ENCODE results near the gene DOCK4.

The DOCK4 gene

DNA sequence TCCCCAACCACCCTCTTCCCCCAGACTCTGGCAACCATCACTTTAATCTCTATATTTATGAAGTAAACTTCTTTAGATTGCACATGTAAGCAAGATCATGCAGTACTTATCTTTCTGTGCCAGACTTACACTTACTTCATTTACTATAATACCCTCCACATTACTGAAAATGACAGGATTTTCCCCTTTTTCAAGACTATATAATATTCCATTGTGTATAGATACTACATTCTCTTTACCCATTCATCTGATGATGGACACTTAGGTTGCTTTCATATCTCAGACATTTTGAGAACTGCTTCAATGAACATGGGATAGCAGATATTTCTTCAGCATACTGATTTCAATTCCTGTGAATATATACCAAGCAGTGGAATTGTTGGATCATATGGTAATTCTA is 4.4 kb downstream of the DOCK4 start:
- peaks cover 2% of the 10 kb centered on the region for H3K4me1 ChIP-seq (ENCODE audit: control insufficient read depth, insufficient read depth, low read length)
- H3K9me3 ChIP-seq (ENCODE audit: control insufficient read depth, insufficient read depth, low read length) = no peaks in the 10 kb centered on the region
- H3K27me3 ChIP-seq (ENCODE audit: control insufficient read depth, insufficient read depth, low read length) = no peaks in the 10 kb centered on the region
- H3K36me3 ChIP-seq (ENCODE audit: control insufficient read depth, insufficient read depth, low read length) = no peaks in the 10 kb centered on the region
- H3K9ac ChIP-seq (ENCODE audit: low read depth, low read length) = no peak overlapping the region
- H3K4me3 ChIP-seq (ENCODE audit: low read depth, low read length) = no peak overlapping the region

DNA sequence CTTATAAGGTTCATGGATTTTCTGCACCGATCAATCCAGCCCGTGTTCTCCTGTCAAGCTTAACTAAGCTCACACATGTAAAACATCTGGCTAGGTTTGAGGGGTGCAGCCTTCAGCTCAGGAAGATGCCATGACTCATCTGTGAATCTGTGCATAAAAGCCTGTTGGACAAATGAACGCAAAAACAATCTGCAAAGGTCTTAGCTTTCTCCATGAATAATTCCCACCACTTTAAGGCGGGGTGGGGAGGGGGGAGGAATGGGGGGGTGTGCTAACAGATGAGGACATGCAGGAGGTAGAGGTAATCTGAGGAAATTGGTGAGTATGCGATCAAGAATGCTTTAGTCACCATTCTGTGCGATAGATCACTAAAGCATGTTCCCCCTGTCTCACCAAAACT is 4.8 kb downstream of the DOCK4 start:
- Histone ChIP-seq H3K4me3 (ENCODE audit: low read depth, low read length) (no peak overlapping the region), H3K9me3 (ENCODE audit: control insufficient read depth, insufficient read depth, low read length) (no peaks in the 10 kb centered on the region), H3K4me1 (ENCODE audit: control insufficient read depth, insufficient read depth, low read length) (peaks cover 2% of the 10 kb centered on the region), H3K36me3 (ENCODE audit: control insufficient read depth, insufficient read depth, low read length) (no peaks in the 10 kb centered on the region), H3K27me3 (ENCODE audit: control insufficient read depth, insufficient read depth, low read length) (no peaks in the 10 kb centered on the region), H3K9ac (ENCODE audit: low read depth, low read length) (no peak overlapping the region)

DNA sequence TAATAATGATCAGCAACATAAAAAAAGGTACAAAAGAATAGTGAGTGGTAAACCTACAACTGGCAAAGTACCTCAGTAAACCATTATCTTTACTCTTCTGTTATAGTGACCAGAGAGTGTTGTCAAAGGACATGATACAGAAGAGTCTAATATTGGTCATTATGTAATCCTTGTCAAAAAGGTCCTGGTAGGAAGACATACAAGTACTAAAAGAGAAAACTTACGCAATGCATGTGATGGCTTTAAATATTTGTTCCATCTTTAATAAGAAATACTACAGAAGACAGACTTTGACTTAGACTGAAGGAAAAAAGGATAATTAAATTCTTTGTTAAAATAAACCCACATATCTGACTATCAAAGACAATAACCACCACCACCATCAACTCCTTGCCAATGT is 6.5 kb downstream of the DOCK4 start:
- H3K36me3 ChIP-seq (ENCODE audit: control insufficient read depth, insufficient read depth, low read length) = no peaks in the 10 kb centered on the region
- no peak overlapping the region for H3K9ac ChIP-seq (ENCODE audit: low read depth, low read length)
- no peaks in the 10 kb centered on the region for H3K9me3 ChIP-seq (ENCODE audit: control insufficient read depth, insufficient read depth, low read length)
- H3K4me1 ChIP-seq (ENCODE audit: control insufficient read depth, insufficient read depth, low read length) = peaks cover 10% of the 10 kb centered on the region
- H3K27me3 ChIP-seq (ENCODE audit: control insufficient read depth, insufficient read depth, low read length) = no peaks in the 10 kb centered on the region
- no peak overlapping the region for H3K4me3 ChIP-seq (ENCODE audit: low read depth, low read length)

DNA sequence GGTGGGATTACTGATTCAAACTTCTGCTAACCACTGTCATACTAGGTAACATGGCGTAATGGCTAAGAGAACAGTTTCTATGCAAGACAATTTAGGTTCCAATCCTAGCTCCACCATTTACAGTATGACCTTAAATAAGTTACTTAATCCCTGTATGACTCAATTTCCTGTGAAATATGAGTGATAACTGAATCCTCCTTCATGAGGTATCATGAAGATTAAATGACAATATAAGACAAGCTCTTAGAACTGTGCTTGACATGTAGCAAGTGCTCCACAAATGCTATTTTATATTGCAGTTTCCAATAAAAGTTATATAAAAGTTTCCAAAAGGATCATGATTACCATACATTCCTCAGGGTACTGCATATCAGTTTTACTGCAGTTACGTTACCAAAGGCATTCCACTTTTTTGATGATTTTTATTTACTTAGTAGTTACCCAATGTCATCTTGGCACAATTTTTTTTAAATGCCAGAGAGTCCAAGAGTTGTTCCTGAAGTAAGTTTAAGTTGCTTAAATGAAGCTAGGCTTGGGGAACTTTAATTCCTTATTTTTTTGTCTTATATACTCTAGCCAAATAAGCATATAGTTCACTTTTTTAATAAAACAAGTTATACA is 7.1 kb downstream of the DOCK4 start:
- Histone ChIP-seq H3K9me3 (ENCODE audit: control insufficient read depth, insufficient read depth, low read length) (no peaks in the 10 kb centered on the region), H3K36me3 (ENCODE audit: control insufficient read depth, insufficient read depth, low read length) (no peaks in the 10 kb centered on the region), H3K4me3 (ENCODE audit: low read depth, low read length) (no peak overlapping the region), H3K9ac (ENCODE audit: low read depth, low read length) (no peak overlapping the region), H3K27me3 (ENCODE audit: control insufficient read depth, insufficient read depth, low read length) (no peaks in the 10 kb centered on the region), H3K4me1 (ENCODE audit: control insufficient read depth, insufficient read depth, low read length) (peaks cover 10% of the 10 kb centered on the region)

DNA sequence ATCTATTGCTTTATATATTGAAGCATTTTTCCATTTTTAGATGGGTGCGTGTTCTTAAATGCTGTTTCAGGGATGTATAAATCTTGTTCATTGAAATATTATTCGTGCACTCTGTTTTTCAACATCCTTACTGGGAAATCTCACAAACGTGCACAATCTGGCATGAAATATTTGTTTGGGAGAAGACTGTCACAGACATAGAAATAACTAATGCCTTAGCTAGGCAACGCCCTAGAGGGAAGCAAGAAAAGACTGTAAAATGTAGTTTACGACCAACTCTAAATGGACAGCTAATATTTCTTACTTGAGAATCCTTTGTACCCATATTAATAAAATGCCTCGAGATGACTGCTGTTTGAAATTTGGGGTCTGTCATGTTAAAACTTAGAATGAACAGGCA is 8.9 kb downstream of the DOCK4 start:
- H3K4me1 ChIP-seq (ENCODE audit: control insufficient read depth, insufficient read depth, low read length) = peaks cover 7% of the 10 kb centered on the region
- no peaks in the 10 kb centered on the region for H3K36me3 ChIP-seq (ENCODE audit: control insufficient read depth, insufficient read depth, low read length)
- H3K4me3 ChIP-seq (ENCODE audit: low read depth, low read length) = no peak overlapping the region
- H3K27me3 ChIP-seq (ENCODE audit: control insufficient read depth, insufficient read depth, low read length) = no peaks in the 10 kb centered on the region
- no peaks in the 10 kb centered on the region for H3K9me3 ChIP-seq (ENCODE audit: control insufficient read depth, insufficient read depth, low read length)
- no peak overlapping the region for H3K9ac ChIP-seq (ENCODE audit: low read depth, low read length)

DNA sequence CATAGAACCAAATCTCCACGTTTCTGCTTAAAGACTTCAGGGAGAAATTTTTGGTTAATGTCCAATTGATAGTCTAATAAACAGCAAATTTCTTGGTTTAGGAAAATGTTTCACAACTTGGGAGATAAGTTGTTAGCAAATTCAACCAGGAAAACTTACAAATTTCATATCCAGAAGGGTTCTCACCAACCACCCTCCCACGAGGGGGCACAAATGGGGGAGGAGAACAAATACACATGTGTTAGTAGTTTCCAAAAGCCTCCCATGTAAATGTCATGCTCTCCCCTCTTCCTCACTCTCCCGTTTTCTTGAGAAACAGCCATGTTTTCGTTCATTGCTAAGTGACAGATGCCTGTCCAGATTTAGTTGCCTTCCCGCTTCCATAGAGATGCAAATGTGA is 10.5 kb downstream of the DOCK4 start:
- no peaks in the 10 kb centered on the region for H3K36me3 ChIP-seq (ENCODE audit: control insufficient read depth, insufficient read depth, low read length)
- H3K27me3 ChIP-seq (ENCODE audit: control insufficient read depth, insufficient read depth, low read length) = no peaks in the 10 kb centered on the region
- H3K9me3 ChIP-seq (ENCODE audit: control insufficient read depth, insufficient read depth, low read length) = no peaks in the 10 kb centered on the region
- no peak overlapping the region for H3K9ac ChIP-seq (ENCODE audit: low read depth, low read length)
- peaks cover 7% of the 10 kb centered on the region for H3K4me1 ChIP-seq (ENCODE audit: control insufficient read depth, insufficient read depth, low read length)
- H3K4me3 ChIP-seq (ENCODE audit: low read depth, low read length) = no peak overlapping the region

DNA sequence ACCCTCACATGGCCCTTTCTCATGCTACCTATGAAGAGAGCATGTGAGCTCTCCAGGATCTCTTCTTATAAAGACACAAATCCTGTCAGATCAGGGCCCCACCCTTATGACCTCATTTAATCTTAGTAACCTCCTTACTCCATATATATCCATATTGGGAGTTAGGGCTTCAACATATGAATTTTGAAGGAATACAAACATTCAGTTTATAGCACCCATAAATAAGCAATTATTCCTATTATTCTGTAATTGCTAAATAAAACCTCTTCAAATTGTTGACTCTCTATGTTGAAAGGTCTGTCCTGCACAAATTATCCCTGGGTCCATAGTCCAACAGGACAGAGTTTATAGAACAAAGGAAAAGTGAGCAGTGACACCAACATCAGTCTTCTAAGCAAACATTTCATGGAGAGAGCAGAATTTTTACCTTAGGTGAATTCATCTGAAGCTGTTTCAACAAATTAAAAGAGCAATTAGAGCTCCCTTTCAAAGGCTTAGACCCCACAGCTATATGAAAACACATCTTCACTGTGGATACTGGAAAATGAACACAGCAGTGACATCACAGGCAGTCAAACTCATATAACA is 12.2 kb downstream of the DOCK4 start:
- no peak overlapping the region for H3K4me3 ChIP-seq (ENCODE audit: low read depth, low read length)
- H3K4me1 ChIP-seq (ENCODE audit: control insufficient read depth, insufficient read depth, low read length) = peaks cover 7% of the 10 kb centered on the region
- no peaks in the 10 kb centered on the region for H3K9me3 ChIP-seq (ENCODE audit: control insufficient read depth, insufficient read depth, low read length)
- no peaks in the 10 kb centered on the region for H3K36me3 ChIP-seq (ENCODE audit: control insufficient read depth, insufficient read depth, low read length)
- no peak overlapping the region for H3K9ac ChIP-seq (ENCODE audit: low read depth, low read length)
- H3K27me3 ChIP-seq (ENCODE audit: control insufficient read depth, insufficient read depth, low read length) = no peaks in the 10 kb centered on the region

DNA sequence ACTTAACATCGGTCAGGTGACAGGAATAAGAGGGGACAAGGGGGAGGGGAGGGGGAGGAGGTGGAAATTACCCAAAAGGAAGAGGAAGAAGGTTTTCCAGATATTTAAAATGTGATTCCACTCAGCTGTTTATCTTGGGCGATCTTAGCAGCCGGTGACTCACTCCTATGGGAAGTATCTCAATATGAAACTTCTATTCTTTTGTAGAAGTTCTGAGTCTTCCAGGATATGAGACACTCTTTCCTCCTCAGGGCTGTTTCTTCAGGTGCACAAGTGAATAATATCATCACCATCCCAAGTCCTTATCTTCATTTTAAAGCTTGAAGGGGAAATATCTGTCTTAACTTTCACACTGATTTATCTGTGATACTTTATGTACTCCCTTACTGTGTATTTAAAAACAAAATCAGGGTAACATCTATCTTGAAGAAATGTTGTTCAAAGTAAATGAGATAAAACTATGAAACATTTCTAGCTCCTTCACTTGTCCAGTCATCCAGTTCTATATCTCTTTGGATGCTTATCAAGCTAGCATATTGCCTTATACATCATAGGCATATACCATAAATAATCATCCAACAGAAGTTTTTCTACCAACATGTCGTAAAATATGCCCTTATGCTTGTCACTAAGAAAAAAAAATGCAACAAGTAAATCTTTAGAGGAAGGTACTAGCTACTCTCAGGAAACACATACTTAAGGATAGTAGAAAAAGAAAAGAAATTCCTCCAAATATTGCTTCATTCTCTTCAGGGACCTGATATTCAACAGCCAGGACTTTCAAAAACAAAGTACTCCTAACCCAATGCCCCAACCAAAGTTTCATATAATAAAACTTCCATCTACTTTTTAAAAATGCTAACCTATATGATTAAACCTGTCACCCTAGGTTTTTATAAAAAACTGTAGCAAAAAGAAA is 13.7 kb downstream of the DOCK4 start:
- H3K9me3 ChIP-seq (ENCODE audit: control insufficient read depth, insufficient read depth, low read length) = no peaks in the 10 kb centered on the region
- H3K9ac ChIP-seq (ENCODE audit: low read depth, low read length) = no peak overlapping the region
- H3K36me3 ChIP-seq (ENCODE audit: control insufficient read depth, insufficient read depth, low read length) = no peaks in the 10 kb centered on the region
- no peak overlapping the region for H3K4me3 ChIP-seq (ENCODE audit: low read depth, low read length)
- peaks cover 7% of the 10 kb centered on the region for H3K4me1 ChIP-seq (ENCODE audit: control insufficient read depth, insufficient read depth, low read length)
- no peaks in the 10 kb centered on the region for H3K27me3 ChIP-seq (ENCODE audit: control insufficient read depth, insufficient read depth, low read length)

DNA sequence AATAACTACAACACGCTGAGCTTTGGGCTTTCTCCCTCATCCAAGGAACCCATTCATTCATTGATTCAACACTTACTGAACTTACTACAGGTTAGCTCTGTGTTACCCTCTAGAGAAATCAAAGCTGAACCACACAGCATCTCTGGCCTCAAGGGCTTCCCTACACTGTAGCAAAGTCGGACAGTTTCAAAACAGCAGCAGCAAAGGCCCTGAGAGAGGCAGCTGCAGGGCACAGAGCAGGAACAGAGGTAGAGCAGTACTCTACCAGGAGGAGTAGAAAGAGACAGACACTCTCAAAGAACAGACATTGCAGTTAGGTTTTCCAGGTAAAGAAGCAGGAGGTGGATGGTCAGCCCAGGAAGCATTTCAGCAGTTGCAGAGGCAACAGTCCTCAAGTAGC is 16.1 kb downstream of the DOCK4 start:
- no peaks in the 10 kb centered on the region for H3K27me3 ChIP-seq (ENCODE audit: control insufficient read depth, insufficient read depth, low read length)
- H3K9ac ChIP-seq (ENCODE audit: low read depth, low read length) = no peak overlapping the region
- no peaks in the 10 kb centered on the region for H3K4me1 ChIP-seq (ENCODE audit: control insufficient read depth, insufficient read depth, low read length)
- no peak overlapping the region for H3K4me3 ChIP-seq (ENCODE audit: low read depth, low read length)
- H3K9me3 ChIP-seq (ENCODE audit: control insufficient read depth, insufficient read depth, low read length) = no peaks in the 10 kb centered on the region
- no peaks in the 10 kb centered on the region for H3K36me3 ChIP-seq (ENCODE audit: control insufficient read depth, insufficient read depth, low read length)

DNA sequence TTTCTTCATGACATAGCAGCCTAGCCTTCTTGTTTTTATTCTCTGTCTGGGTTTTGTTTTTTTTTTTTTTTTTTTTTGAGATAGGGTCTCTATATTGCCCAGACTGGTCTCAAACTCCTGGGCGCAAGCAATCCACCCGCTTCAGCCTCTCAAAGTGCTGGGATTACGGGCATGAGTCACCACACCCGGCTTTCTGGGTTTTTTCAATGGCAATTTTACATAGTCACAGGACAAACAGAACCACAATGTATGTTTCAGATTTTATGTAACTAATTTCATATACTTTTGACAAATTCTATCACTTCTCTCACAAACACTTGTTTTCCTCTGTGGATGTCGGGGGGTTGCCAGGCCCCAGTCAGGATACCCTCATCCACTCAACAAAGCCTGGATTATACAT is 16.5 kb downstream of the DOCK4 start:
- Histone ChIP-seq H3K4me3 (ENCODE audit: low read depth, low read length) (no peak overlapping the region), H3K4me1 (ENCODE audit: control insufficient read depth, insufficient read depth, low read length) (no peaks in the 10 kb centered on the region), H3K27me3 (ENCODE audit: control insufficient read depth, insufficient read depth, low read length) (no peaks in the 10 kb centered on the region), H3K9me3 (ENCODE audit: control insufficient read depth, insufficient read depth, low read length) (no peaks in the 10 kb centered on the region), H3K9ac (ENCODE audit: low read depth, low read length) (no peak overlapping the region), H3K36me3 (ENCODE audit: control insufficient read depth, insufficient read depth, low read length) (no peaks in the 10 kb centered on the region)

DNA sequence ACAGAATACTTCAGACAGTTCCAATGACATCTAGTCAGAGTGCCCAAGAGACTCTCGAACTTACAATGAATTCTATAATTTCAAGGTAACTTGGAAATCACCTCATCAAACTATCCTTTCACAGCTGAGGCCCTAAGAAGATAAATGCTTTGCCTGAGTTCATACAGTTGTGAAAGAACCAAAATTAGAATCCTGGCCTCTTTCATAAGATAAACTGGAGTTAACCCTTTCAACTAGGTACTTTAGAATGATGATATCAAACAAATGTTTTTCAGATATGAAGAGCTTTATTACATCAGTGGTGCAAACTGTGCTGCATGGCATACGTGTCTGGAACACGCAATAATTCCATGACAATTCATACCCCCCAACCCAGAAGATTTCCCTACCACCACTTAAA is 17.9 kb downstream of the DOCK4 start:
- Histone ChIP-seq H3K4me1 (ENCODE audit: control insufficient read depth, insufficient read depth, low read length) (no peaks in the 10 kb centered on the region), H3K9ac (ENCODE audit: low read depth, low read length) (no peak overlapping the region), H3K36me3 (ENCODE audit: control insufficient read depth, insufficient read depth, low read length) (no peaks in the 10 kb centered on the region)

DNA sequence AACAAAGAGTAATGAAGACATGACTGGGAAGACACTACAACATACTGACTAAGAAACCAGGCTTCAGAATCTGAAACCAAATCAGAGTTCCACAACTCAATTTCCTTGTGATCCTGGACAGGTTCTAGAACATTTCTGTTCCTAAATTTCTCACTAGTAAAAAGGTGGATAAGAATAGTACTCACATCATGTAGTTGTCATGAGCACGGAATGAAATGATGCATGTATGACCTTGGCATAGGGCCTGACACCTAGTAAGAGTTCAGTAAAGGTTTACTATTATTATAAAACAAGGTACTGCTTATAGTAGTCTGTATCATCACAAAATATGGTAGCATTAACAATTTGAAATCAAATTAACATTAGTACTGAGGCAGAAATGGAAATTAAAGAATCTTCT is 19.9 kb downstream of the DOCK4 start:
- no peak overlapping the region for H3K9ac ChIP-seq (ENCODE audit: low read depth, low read length)
- no peaks in the 10 kb centered on the region for H3K9me3 ChIP-seq (ENCODE audit: control insufficient read depth, insufficient read depth, low read length)
- no peaks in the 10 kb centered on the region for H3K4me1 ChIP-seq (ENCODE audit: control insufficient read depth, insufficient read depth, low read length)
- H3K36me3 ChIP-seq (ENCODE audit: control insufficient read depth, insufficient read depth, low read length) = no peaks in the 10 kb centered on the region
- no peaks in the 10 kb centered on the region for H3K27me3 ChIP-seq (ENCODE audit: control insufficient read depth, insufficient read depth, low read length)
- no peak overlapping the region for H3K4me3 ChIP-seq (ENCODE audit: low read depth, low read length)

More for the DNA sequence above, 17.9 kb downstream of the DOCK4 start:
- H3K27me3 ChIP-seq (ENCODE audit: control insufficient read depth, insufficient read depth, low read length) = no peaks in the 10 kb centered on the region
- no peak overlapping the region for H3K4me3 ChIP-seq (ENCODE audit: low read depth, low read length)
- no peaks in the 10 kb centered on the region for H3K9me3 ChIP-seq (ENCODE audit: control insufficient read depth, insufficient read depth, low read length)
